HG03039 (cell line): Measurements from ENCODE around the gene FGGY.
"Not testable (repeated sequence)": the region's sequence is repeated elsewhere in the genome, so short reads cannot be mapped to it uniquely, and the experiment has no call there.

Source experiments
- ATAC-seq: cut with Tn5 transposase; IDR thresholded peaks from one replicate; pipeline ENCODE4 v1.9.1; 2021; ENCODE audit warnings: mild to moderate bottlenecking, moderate library complexity; ENCODE audit not compliant: unreplicated experiment

The FGGY gene

GRCh38 chr1:59432531-59433439 lies 135.9 kb downstream of the FGGY start:
- peak; percentile 90 for ATAC-seq

DNA sequence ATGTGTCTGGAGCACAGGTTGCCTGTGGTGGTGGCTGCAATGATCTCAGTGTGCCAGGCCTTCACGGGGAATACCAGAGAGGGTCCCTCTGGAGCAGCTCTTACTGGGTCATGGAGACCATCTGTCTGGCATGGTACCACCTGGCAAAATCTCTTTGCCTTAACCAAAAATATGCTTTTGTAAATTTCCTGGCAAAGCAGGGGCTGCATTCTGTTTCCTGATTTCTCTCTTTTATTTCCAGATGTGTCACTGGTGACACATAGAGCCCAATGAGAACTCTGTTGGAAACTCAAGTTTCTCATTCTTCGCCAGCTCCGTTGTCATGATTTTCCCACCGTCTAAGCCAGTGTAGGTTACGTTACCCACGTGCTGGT lies 136.5 kb downstream of the FGGY start:
- no peak for ATAC-seq

DNA sequence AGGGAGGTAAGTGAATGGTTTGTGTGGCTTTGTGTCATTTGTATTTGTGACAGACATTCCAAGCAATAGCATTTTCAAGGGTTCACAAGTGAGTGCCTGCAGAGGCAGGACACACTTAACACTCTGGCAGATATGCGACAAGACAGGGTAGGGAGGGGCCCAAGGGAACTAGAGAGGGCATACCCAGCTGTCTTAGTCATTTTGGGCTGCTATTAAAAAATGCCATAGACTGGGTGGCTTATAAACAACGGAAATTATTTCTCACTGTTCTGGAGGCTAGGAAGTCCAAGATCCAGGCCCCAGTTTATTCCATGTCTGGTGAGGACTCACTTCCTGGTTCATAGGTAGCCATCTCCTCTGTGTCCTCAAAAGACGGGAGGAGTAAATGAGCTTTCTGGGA lies 137.4 kb downstream of the FGGY start:
- ATAC-seq: no peak

GRCh38 chr1:59436637-59437036 lies 139.7 kb downstream of the FGGY start:
- no peak for ATAC-seq

DNA sequence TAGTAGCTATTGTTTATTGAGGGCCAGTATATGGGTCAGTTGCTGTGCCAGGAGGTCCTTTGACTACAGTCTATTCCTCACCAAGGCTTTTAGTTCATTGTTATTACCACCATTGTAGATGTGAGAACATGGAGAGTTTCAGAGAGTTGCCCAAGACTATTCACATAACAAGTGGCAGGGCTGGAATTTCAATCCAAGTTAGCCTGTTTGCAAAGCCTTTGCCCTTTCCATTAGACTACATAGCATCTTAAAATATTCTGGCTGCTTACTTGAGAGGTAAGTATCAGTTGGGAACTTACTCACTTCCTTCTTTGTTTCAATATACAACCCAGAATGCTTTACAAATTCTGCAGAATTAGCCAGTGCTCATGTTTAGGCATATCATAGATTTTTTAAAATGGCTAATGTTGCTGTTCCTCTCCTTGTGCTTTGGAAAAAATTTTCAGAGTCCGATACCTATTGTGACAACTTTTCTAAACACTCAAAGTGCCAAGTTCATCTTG lies 141.2 kb downstream of the FGGY start:
- ATAC-seq: no peak

DNA sequence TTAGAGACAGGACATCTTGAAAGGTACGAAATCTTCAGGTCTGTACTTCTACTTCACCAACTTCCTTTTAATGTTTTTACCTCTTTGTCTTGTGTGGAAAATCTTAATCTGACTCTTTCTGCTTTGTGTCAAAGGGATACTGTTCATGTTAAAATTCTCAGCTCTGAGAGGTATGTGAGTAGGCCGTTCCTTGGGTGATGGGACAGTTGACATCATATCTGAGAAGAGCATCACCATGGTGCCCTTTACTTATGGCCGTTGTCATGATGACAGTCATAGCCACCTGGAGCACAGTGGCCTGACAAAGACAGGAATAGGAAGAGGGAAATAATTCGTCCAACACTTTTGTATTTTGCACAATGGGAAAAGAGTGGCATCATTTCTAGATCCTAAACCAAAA lies 145.6 kb downstream of the FGGY start:
- no peak for ATAC-seq

GRCh38 chr1:59443310-59443709 lies 146.4 kb downstream of the FGGY start:
- ATAC-seq: no peak

- ATAC-seq: no peak
These were observed 147.6 kb downstream of the FGGY start for GRCh38 chr1:59444520-59444919.

- no peak for ATAC-seq
These were observed 148.1 kb downstream of the FGGY start for GRCh38 chr1:59445040-59445439.

- no peak for ATAC-seq
These were observed 149.5 kb downstream of the FGGY start for GRCh38 chr1:59446257-59446901.

GRCh38 chr1:59452026-59452425 lies 155.1 kb downstream of the FGGY start:
- no peak for ATAC-seq

DNA sequence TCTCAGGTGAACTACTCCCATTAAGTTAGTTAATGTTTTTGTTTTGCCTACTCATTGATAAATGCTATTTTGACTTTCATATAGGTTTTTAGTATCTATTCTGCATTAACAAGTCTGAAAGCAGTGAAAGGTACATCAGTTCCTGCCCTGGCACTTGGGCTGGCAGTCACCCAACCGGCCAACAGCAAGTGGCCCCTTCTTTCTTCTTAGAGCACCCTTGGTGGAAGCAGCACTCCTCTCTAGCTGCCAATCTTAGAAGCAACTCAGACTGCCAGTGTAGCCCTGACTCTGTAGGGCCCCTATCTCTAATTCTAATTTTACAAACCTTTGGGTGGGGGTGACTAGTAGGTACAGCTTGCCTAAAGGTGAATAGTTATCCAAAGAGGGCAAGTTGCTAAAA lies 155.7 kb downstream of the FGGY start:
- ATAC-seq: no peak

- no peak for ATAC-seq
These were observed 156.5 kb downstream of the FGGY start for GRCh38 chr1:59453297-59453968.

DNA sequence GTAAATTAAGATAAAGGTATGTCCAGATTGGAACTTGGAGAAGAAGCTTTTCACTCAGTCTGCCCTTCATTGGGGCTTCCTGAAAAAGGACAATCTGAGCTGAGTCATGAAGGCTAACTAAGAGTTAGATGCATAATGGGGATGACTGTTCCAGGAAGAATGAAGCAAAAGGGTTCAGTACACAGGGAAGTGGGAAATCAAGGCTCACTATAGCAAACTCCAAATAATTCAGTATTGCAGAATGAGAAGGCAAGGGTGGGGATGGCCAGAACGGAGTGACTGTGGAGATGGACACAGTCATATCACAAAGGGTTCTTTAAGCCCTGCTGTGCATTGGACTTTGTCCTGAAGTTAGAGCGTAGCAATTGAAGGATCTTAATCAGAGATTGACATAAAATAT lies 158.3 kb downstream of the FGGY start:
- ATAC-seq: no peak

DNA sequence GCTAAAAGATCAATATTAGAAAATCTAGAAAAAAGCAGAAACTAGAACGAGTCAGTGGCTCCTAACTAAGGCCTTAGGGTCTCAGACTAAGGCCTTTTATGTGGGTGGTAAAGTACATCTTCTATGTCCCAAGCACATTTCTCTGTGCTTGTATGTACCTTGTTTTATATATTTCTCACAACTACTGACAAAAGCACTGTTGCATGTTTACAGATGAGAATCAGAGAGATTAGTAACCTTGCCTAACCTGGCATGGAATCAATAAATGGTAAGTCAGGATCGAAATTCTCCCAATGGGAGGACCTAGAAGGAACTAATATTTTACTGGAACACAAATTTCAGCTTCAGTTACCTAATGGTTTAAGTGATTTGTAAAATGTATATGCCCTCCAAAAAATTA lies 160.9 kb downstream of the FGGY start:
- ATAC-seq: no peak

GRCh38 chr1:59458884-59459283 lies 162.0 kb downstream of the FGGY start:
- ATAC-seq: no peak

- ATAC-seq: not testable (repeated sequence)
These were observed 166.0 kb downstream of the FGGY start for GRCh38 chr1:59462942-59463341.

DNA sequence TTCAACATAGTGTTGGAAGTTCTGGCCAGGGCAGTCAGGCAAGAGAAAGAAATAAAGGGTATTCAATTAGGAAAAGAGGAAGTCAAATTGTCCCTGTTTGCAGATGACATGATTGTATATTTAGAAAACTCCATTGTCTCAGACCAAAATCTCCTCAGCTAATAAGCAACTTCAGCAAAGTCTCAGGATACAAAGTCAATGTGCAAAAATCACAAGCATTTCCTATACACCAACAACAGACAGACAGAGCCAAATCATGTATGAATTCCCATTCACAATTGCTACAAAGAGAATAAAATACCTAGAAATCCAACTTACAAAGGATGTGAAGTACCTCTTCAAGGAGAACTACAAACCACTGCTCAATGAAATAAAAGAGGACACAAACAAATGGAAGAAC lies 168.6 kb downstream of the FGGY start:
- not testable (repeated sequence) for ATAC-seq

GRCh38 chr1:59468828-59469428 lies 172.0 kb downstream of the FGGY start:
- ATAC-seq: no peak

GRCh38 chr1:59471991-59472570 lies 175.2 kb downstream of the FGGY start:
- not testable (repeated sequence) for ATAC-seq

- no peak for ATAC-seq
These were observed 176.9 kb downstream of the FGGY start for GRCh38 chr1:59473831-59474230.
